ENCODE data around the gene TMED10.

The TMED10 gene

GRCh38 chr14:75176142-75176820 lies at the start of gene TMED10 (continued):
- peak; percentile 82 for TF ChIP-seq ZBTB10 (tag by site-specific recombination; IDR thresholded peaks at IDR 0.05)
- TF ChIP-seq HOXD13 (CRISPR knock-in tag; IDR thresholded peaks at IDR 0.05; ENCODE audit: borderline replicate concordance): 0 out of 2 replicates have a peak, but pooled peaks have one; percentile 25
- TF ChIP-seq ZNF843 (tag by site-specific recombination; IDR thresholded peaks at IDR 0.05): peak; percentile 44; the same call in 1 of the 2 replicates
- peak; percentile 79; the same call in 1 of the 2 replicates for TF ChIP-seq ZEB2 (tag by site-specific recombination; IDR thresholded peaks at IDR 0.05)
- no peak for TF ChIP-seq ZSCAN18 (tag by site-specific recombination; IDR thresholded peaks at IDR 0.05)
- TF ChIP-seq ZFP41 (tag by site-specific recombination; IDR thresholded peaks at IDR 0.05; ENCODE audit: borderline replicate concordance): no peak
- TF ChIP-seq ZNF324 (tag by site-specific recombination; IDR thresholded peaks at IDR 0.05): peak; percentile 57; the same call in 1 of the 2 replicates
- peak; percentile 77 for TF ChIP-seq SP3 (tag by site-specific recombination; IDR thresholded peaks at IDR 0.05)
- peak; percentile 59 for TF ChIP-seq ZFHX2 (tag by site-specific recombination; conservative IDR thresholded peaks at IDR 0.05)
- TF ChIP-seq ZIC2 (tag by site-specific recombination; IDR thresholded peaks at IDR 0.05): 0 out of 2 replicates have a peak, but pooled peaks have one; percentile 14
- peak; percentile 17; the same call in 1 of the 2 replicates for TF ChIP-seq ZNF18 (tag by site-specific recombination; IDR thresholded peaks at IDR 0.05)
- no peak for TF ChIP-seq KLF9 (tag by site-specific recombination; IDR thresholded peaks at IDR 0.05; ENCODE audit: low read depth)
- peak; percentile 23; the same call in 1 of the 2 replicates for TF ChIP-seq KLF1 (tag by site-specific recombination; IDR thresholded peaks at IDR 0.05)
- TF ChIP-seq ZNF48 (tag by site-specific recombination; IDR thresholded peaks at IDR 0.05): no peak
- no peak for TF ChIP-seq BCL11B (tag by site-specific recombination; IDR thresholded peaks at IDR 0.05; ENCODE audit: low read depth)
- peak; percentile 39; the same call in 1 of the 2 replicates for TF ChIP-seq ZBTB21 (tag by site-specific recombination; IDR thresholded peaks at IDR 0.05)
- TF ChIP-seq ZFP69B (tag by site-specific recombination; IDR thresholded peaks at IDR 0.05): peak; percentile 48
- peak; percentile 95 for TF ChIP-seq ZBTB8A (tag by site-specific recombination; IDR thresholded peaks at IDR 0.05)
- TF ChIP-seq ZNF169 (tag by site-specific recombination; IDR thresholded peaks at IDR 0.05): no peak
- TF ChIP-seq OSR2 (tag by site-specific recombination; IDR thresholded peaks at IDR 0.05): no peak
- TF ChIP-seq REST (tag by site-specific recombination; IDR thresholded peaks at IDR 0.05): peak; percentile 35; the same call in 1 of the 2 replicates
- peak; percentile 69 for TF ChIP-seq ZNF423 (tag by site-specific recombination; IDR thresholded peaks at IDR 0.05)
- TF ChIP-seq KLF16 (tag by site-specific recombination; IDR thresholded peaks at IDR 0.05): peak; percentile 62
- TF ChIP-seq ZNF202 (tag by site-specific recombination; IDR thresholded peaks at IDR 0.05; ENCODE audit: borderline replicate concordance): no peak
- TF ChIP-seq ZNF777 (tag by site-specific recombination; IDR thresholded peaks at IDR 0.05; ENCODE audit: borderline replicate concordance): 0 out of 2 replicates have a peak, but pooled peaks have one; percentile 33
- TF ChIP-seq ZNF473 (tag by site-specific recombination; IDR thresholded peaks at IDR 0.05): no peak
- peak; percentile 83 for TF ChIP-seq ZNF76 (tag by site-specific recombination; IDR thresholded peaks at IDR 0.05; ENCODE audit: borderline replicate concordance, low read depth)
